Measurements from ENCODE around the gene C11orf58. TPM values are rescaled to one million over a fixed set of nuclear protein-coding genes. Genes with fewer than 3 reads are reported as not detected.

C11orf58 gene
- total and polyA plus RNA-seq, 9 donors: 131 to 175 (median 155) TPM

DNA sequence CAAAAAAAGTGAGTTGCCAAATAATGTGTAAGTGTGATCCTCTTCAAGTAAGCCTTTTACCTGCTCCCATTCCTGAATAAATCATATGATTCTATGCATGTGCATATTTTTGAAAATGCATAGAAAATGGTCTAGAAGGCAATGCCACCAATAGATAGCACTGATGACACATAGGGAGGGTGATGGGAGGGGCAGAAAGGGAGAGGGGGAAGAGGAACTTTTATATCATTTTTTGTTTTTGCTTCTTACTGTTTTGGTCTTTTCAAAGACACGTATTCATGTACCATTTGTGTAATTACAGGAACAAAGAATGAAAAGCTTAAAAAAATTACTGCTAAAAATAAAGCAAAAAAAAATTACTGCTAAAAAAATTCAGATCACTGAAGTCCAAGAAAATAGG, 60.8 kb downstream of the C11orf58 start:
- no peaks in the 10 kb centered on the region for H3K9me3 ChIP-seq
- WGBS, 3 donors: 44 to 69% (median 62%) methylated on average over 1 of the region's 1 CpG
- no peak overlapping the region for H3K4me3 ChIP-seq
- no peaks in the 10 kb centered on the region for H3K27me3 ChIP-seq
- peaks cover 2% of the 10 kb centered on the region for H3K4me1 ChIP-seq (ENCODE audit: insufficient read depth)
- intact Hi-C loops (cut with DNase I): no loop called here
- no peak for DNase-seq
- no peak overlapping the region for H3K27ac ChIP-seq
- TF ChIP-seq EP300 (IDR thresholded peaks at IDR 0.05) (no peak), POLR2A (IDR thresholded peaks at IDR 0.05) (no peak)
- TF ChIP-seq, protein P1, sequence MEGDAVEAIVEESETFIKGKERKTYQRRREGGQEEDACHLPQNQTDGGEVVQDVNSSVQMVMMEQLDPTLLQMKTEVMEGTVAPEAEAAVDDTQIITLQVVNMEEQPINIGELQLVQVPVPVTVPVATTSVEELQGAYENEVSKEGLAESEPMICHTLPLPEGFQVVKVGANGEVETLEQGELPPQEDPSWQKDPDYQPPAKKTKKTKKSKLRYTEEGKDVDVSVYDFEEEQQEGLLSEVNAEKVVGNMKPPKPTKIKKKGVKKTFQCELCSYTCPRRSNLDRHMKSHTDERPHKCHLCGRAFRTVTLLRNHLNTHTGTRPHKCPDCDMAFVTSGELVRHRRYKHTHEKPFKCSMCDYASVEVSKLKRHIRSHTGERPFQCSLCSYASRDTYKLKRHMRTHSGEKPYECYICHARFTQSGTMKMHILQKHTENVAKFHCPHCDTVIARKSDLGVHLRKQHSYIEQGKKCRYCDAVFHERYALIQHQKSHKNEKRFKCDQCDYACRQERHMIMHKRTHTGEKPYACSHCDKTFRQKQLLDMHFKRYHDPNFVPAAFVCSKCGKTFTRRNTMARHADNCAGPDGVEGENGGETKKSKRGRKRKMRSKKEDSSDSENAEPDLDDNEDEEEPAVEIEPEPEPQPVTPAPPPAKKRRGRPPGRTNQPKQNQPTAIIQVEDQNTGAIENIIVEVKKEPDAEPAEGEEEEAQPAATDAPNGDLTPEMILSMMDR (IDR thresholded peaks at IDR 0.05): no peak
- H3K36me3 ChIP-seq: no peaks in the 10 kb centered on the region

DNA sequence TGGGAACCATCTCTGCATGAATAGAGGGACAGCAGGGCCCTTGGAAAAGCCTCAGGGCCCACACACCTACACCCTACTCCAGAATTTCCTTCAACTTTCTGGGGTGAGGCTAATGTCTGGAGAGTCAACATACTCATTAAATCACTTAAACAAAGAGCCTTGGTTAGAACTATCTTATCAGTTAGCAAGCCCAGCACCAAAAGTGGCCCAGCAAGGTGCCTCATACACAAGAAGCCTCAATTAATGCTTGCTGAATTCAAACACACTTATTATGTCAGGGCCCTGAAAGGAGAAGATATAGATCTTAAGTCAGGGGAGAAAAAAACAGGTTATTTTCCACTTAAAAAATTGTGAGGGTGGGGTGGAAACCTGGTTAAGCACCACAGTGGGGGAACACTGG, 61.4 kb downstream of the C11orf58 start:
- TF ChIP-seq POLR2A (IDR thresholded peaks at IDR 0.05) (no peak), EP300 (IDR thresholded peaks at IDR 0.05) (no peak)
- TF ChIP-seq, protein P1 (IDR thresholded peaks at IDR 0.05): no peak
- Histone ChIP-seq H3K27me3 (no peaks in the 10 kb centered on the region), H3K4me1 (ENCODE audit: insufficient read depth) (peaks cover 5% of the 10 kb centered on the region), H3K9me3 (no peaks in the 10 kb centered on the region), H3K36me3 (no peaks in the 10 kb centered on the region), H3K27ac (no peak overlapping the region), H3K4me3 (no peak overlapping the region)
- intact Hi-C loops (cut with DNase I): no loop called here
- DNase-seq: no peak

DNA sequence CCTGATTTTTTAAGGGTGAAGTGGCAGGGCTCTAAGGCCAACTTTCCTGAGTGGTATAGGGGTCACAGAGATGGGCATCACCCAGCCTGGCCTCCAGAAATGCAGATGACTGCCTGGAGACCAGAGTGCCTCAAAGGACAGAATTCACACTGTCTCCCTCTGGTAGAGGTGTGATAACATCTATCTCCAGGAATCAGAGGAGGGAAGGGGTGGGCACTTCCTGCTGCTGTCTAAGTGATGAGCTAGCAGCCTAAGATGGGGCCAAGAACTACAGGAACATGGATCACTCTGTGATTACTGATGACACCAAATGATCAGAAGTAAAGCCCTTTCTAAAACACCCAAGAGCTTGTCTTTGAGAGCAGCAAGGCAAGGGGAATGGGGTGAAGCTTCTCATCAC, 61.9 kb downstream of the C11orf58 start:
- H3K27me3 ChIP-seq: no peaks in the 10 kb centered on the region
- no peak for DNase-seq
- H3K4me3 ChIP-seq: no peak overlapping the region
- no peaks in the 10 kb centered on the region for H3K36me3 ChIP-seq
- TF ChIP-seq EP300 (IDR thresholded peaks at IDR 0.05): no peak
- TF ChIP-seq POLR2A (IDR thresholded peaks at IDR 0.05): no peak
- TF ChIP-seq, protein P1 (IDR thresholded peaks at IDR 0.05): no peak
- no peak overlapping the region for H3K27ac ChIP-seq
- H3K9me3 ChIP-seq: no peaks in the 10 kb centered on the region
- peaks cover 5% of the 10 kb centered on the region for H3K4me1 ChIP-seq (ENCODE audit: insufficient read depth)
- intact Hi-C loops (cut with DNase I): no loop called here

DNA sequence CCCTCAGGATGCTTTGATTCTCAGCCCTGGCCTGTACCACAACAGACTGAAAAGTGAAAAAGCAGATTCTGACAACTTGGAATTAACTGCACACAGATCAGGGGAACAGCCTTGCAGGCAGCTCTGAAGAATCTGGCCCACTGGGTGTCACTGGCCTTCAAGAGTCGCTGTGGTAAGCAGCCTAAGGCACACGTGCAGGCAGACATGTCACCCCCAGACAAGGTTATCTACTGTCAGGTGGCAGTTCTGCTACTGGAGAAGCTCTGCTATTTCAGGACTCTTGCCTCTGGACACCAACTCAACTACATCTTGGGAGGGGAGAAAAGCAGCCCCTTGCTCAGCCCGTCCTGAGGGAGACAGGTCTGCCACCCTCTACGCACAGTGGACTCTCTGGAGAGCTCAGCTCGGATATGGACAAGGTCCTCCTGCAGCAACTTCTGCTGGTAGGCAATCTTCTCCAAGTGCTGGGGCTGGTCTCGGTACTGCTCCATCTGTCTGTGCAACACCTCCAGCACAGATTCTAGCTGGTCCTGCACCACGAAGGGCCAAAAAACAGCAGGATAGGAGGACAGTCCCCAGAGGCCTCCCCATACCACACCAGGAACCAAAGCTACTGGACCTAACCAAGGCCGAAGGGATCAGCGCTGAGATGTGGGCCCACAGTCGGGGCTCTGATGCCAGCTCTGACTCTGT, 63.0 kb downstream of the C11orf58 start:
- Histone ChIP-seq H3K27ac (no peak overlapping the region), H3K36me3 (no peaks in the 10 kb centered on the region), H3K4me1 (ENCODE audit: insufficient read depth) (peaks cover 5% of the 10 kb centered on the region), H3K4me3 (no peak overlapping the region), H3K27me3 (no peaks in the 10 kb centered on the region), H3K9me3 (no peaks in the 10 kb centered on the region)
- DNase-seq: no peak
- 83 to 91% (median 88%) methylated on average over 8 to 10 of the region's 10 CpGs for WGBS, 3 donors
- intact Hi-C loops (cut with DNase I): no loop called here
- no peak for TF ChIP-seq POLR2A (IDR thresholded peaks at IDR 0.05)
- TF ChIP-seq, protein P1 (IDR thresholded peaks at IDR 0.05): no peak
- TF ChIP-seq EP300 (IDR thresholded peaks at IDR 0.05): no peak
